Liver (tissue), 9 donors: Measurements from ENCODE around the gene INSR. TPM values are rescaled to one million over a fixed set of nuclear protein-coding genes. Genes with fewer than 3 reads are reported as not detected.

Experiments
- DNase-seq: peaks from one replicate; pipeline ENCODE4 v3.0.0-alpha.2; 2017; ENCODE audit warnings: low spot score
- H3K27ac ChIP-seq, 2 donors: one replicate each; pipeline ENCODE4 v1.7.0; 2013; ENCODE audit warnings: inconsistent platforms in 2 of 2, low read length in 2 of 2, control low read depth in 1 of 2, low read depth in 1 of 2, mild to moderate bottlenecking in 1 of 2
- H3K27me3 ChIP-seq, 4 donors: one replicate each; pipeline versions ENCODE4 v1.6.1 to v1.7.0; 2013; ENCODE audit warnings: low read length in 3 of 4, inconsistent platforms in 1 of 4, mild to moderate bottlenecking in 1 of 4, moderate library complexity in 1 of 4; ENCODE audit not compliant: control insufficient read depth in 4 of 4, insufficient read depth in 4 of 4
- H3K36me3 ChIP-seq, 4 donors: one replicate each; pipeline versions ENCODE4 v1.6.1 to v1.7.0; 2013; ENCODE audit warnings: low read length in 3 of 4, mild to moderate bottlenecking in 3 of 4, low read depth in 1 of 4, moderate library complexity in 1 of 4; ENCODE audit not compliant: control insufficient read depth in 4 of 4, insufficient read depth in 3 of 4
- H3K4me1 ChIP-seq, 4 donors: one replicate each; pipeline versions ENCODE4 v1.6.1 to v1.7.0; 2013; ENCODE audit warnings: low read length in 3 of 4, mild to moderate bottlenecking in 3 of 4, moderate library complexity in 1 of 4; ENCODE audit not compliant: control insufficient read depth in 4 of 4, insufficient read depth in 4 of 4
- H3K4me3 ChIP-seq, 3 donors: one replicate each; pipeline versions ENCODE4 v1.6.1 to v1.7.0; 2013; ENCODE audit warnings: low read length in 3 of 3, control low read depth in 1 of 3, low read depth in 1 of 3, mild to moderate bottlenecking in 1 of 3
- H3K9ac ChIP-seq, 2 donors: one replicate each; pipeline ENCODE4 v1.7.0; 2013; ENCODE audit warnings: low read length in 2 of 2, mild to moderate bottlenecking in 2 of 2, moderate library complexity in 2 of 2, control low read depth in 1 of 2, low read depth in 1 of 2
- H3K9me3 ChIP-seq, 4 donors: one replicate each; pipeline versions ENCODE4 v1.6.1 to v1.7.0; 2013; ENCODE audit warnings: low read length in 3 of 4; ENCODE audit not compliant: control insufficient read depth in 4 of 4
- ATF3 ChIP-seq: IDR thresholded peaks from 2 replicates; pipeline ENCODE4 v1.6.1; 2016; ENCODE audit warnings: antibody characterized with exemption
- CTCF ChIP-seq: fragments of 150-350 bp; IDR thresholded peaks from 2 replicates; pipeline ENCODE4 v1.5.1; 2017; ENCODE audit warnings: improper control_type of control experiment, low read depth, low read length; ENCODE audit not compliant: missing input control
- EGR1 ChIP-seq, 2 donors: IDR thresholded peaks; 2 replicates each; pipeline ENCODE4 v1.6.1; 2016 to 2018; ENCODE audit warnings: antibody characterized with exemption in 2 of 2, low read depth in 2 of 2
- FOXA1 ChIP-seq: IDR thresholded peaks from 2 replicates; pipeline ENCODE4 v1.6.1; 2016; ENCODE audit warnings: antibody characterized with exemption
- FOXA2 ChIP-seq: IDR thresholded peaks from 2 replicates; pipeline ENCODE4 v1.6.1; 2016; ENCODE audit warnings: antibody characterized with exemption
- GABPA ChIP-seq, 2 donors: IDR thresholded peaks in 1 of 2; conservative IDR thresholded peaks in 1 of 2; 2 replicates each; pipeline ENCODE4 v1.6.1; 2016; ENCODE audit warnings: antibody characterized with exemption in 2 of 2, mild to moderate bottlenecking in 1 of 2, moderate library complexity in 1 of 2
- HNF4A ChIP-seq, 2 donors: conservative IDR thresholded peaks; 2 replicates each; pipeline ENCODE4 v1.6.1; 2016; ENCODE audit warnings: antibody characterized with exemption in 2 of 2, mild to moderate bottlenecking in 2 of 2
- JUND ChIP-seq, 2 donors: IDR thresholded peaks; 2 replicates each; pipeline ENCODE4 v1.6.1; 2016; ENCODE audit warnings: antibody characterized with exemption in 2 of 2
- MAX ChIP-seq: IDR thresholded peaks from 2 replicates; pipeline ENCODE4 v1.6.1; 2016; ENCODE audit warnings: antibody characterized with exemption
- RAD21 ChIP-seq, 2 donors: IDR thresholded peaks; 2 replicates each; pipeline ENCODE4 v1.6.1; 2016; ENCODE audit warnings: antibody characterized with exemption in 2 of 2, mild to moderate bottlenecking in 2 of 2
- REST ChIP-seq: IDR thresholded peaks from 2 replicates; pipeline ENCODE4 v1.6.1; 2016; ENCODE audit warnings: antibody characterized with exemption, mild to moderate bottlenecking
- RXRA ChIP-seq, 2 donors: IDR thresholded peaks; 2 replicates each; pipeline ENCODE4 v1.6.1; 2017 to 2018; ENCODE audit warnings: antibody characterized with exemption in 2 of 2, mild to moderate bottlenecking in 1 of 2
- SP1 ChIP-seq: IDR thresholded peaks from 2 replicates; pipeline ENCODE4 v1.6.1; 2018; ENCODE audit warnings: antibody characterized with exemption, mild to moderate bottlenecking
- TAF1 ChIP-seq: conservative IDR thresholded peaks from 2 replicates; pipeline ENCODE4 v1.6.1; 2016; ENCODE audit warnings: antibody characterized with exemption, mild to moderate bottlenecking
- YY1 ChIP-seq: IDR thresholded peaks from 2 replicates; pipeline ENCODE4 v1.6.1; 2016; ENCODE audit warnings: antibody characterized with exemption, mild to moderate bottlenecking
- ZBTB33 ChIP-seq: IDR thresholded peaks from 2 replicates; pipeline ENCODE4 v1.6.1; 2016; ENCODE audit warnings: antibody characterized with exemption
- WGBS: extraction: QIAGEN DNeasy Blood & Tissue Kit; methylation state at CpG from one replicate; pipeline ENCODE4 v1.1.7; 2013; 5-methylcytosine and 5-hydroxymethylcytosine counted together
- polyA plus RNA-seq, 2 donors: library from polyadenylated mRNA; stranded (reverse) in 1 of 2; unstranded in 1 of 2; fragments of 200-250 nt in 1 of 2; fragments of >200 nt in 1 of 2; fragmentation: Nextera tagmentation in 1 of 2; extraction: Ambion mirVana in 1 of 2; gene quantifications; one replicate each; pipeline versions ENCODE4 v1.2.1 to v1.2.3, GENCODE V29; 2013 to 2015
- total RNA-seq, 2 donors: library from RNA; depleted of rRNA; stranded (reverse); fragments of >200 nt; gene quantifications; one replicate each; pipeline ENCODE4 v1.2.3, GENCODE V29; 2014
- donor health status: healthy.
- donor health status: healthy.
- donor health status: healthy.
- donor health status: healthy.
- donor health status: healthy.

Gene INSR
- total and polyA plus RNA-seq, 4 donors = 16.5 to 97.5 (median 50.8) TPM

DNA sequence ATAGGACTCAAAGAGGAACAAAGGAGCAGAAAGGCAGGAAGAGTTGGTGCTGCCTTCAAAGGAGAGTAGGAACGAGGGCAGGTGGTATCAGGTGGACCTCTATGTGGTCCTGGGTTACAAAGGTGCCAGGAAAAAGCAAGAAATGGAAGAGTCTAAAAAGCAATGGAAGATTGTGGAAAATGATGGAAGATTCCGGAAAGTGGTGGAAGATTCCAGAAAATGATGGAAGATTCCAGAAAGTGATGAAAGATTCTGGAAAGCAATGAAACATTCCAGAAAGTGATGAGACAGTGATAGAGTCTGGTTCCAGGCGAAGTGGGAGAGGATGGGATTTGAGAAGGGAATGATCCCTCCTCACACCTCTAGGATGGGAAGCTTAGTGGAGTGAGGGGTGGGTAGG is 169.4 kb downstream of the INSR start:
- no peak for DNase-seq
- peak overlapping the region in 1 of 2 donors; percentile 47 for H3K27ac ChIP-seq
- H3K4me3 ChIP-seq = no peak overlapping the region
- H3K9ac ChIP-seq = no peak overlapping the region
- WGBS = 92% methylated on average over 3 of the region's 3 CpGs
- peaks cover 0 to 7% (median 0%) of the 10 kb centered on the region in 4 donors for H3K9me3 ChIP-seq
- TF ChIP-seq EGR1 (IDR thresholded peaks at IDR 0.05; ENCODE audit: low read depth in 2 of 2) = no peak
- peak; percentile 92 for TF ChIP-seq YY1
- TF ChIP-seq ZBTB33 = no peak
- TF ChIP-seq GABPA (IDR thresholded peaks at IDR 0.05 in 1 of 2, conservative IDR thresholded peaks at IDR 0.05 in 1 of 2) = no peak
- no peaks in the 10 kb centered on the region for H3K27me3 ChIP-seq
- H3K4me1 ChIP-seq = no peaks in the 10 kb centered on the region
- H3K36me3 ChIP-seq = peaks cover 31 to 74% (median 60%) of the 10 kb centered on the region in 4 donors

- Histone ChIP-seq H3K9ac (no peak overlapping the region), H3K9me3 (peaks cover 0 to 7% (median 0%) of the 10 kb centered on the region in 4 donors), H3K36me3 (peaks cover 34 to 71% (median 58%) of the 10 kb centered on the region in 4 donors), H3K4me1 (no peaks in the 10 kb centered on the region), H3K4me3 (no peak overlapping the region), H3K27me3 (no peaks in the 10 kb centered on the region), H3K27ac (no peak overlapping the region)
- no peak for DNase-seq
- TF ChIP-seq RXRA (IDR thresholded peaks at IDR 0.05) (no peak), EGR1 (IDR thresholded peaks at IDR 0.05; ENCODE audit: low read depth in 2 of 2) (no peak), CTCF (no peak), ZBTB33 (no peak), JUND (IDR thresholded peaks at IDR 0.05) (no peak), ATF3 (no peak), HNF4A (conservative IDR thresholded peaks at IDR 0.05) (no peak), TAF1 (no peak), FOXA1 (no peak), SP1 (no peak), GABPA (IDR thresholded peaks at IDR 0.05 in 1 of 2, conservative IDR thresholded peaks at IDR 0.05 in 1 of 2) (no peak), RAD21 (IDR thresholded peaks at IDR 0.05) (no peak), FOXA2 (no peak), REST (no peak), YY1 (no peak), MAX (no peak)
- 97% methylated on average over 16 of the region's 16 CpGs for WGBS
Observed at GRCh38 chr19:7122701-7123100, 171.5 kb downstream of the INSR start.
